Renal pelvis (tissue), 4 donors: ENCODE data around the gene NR6A1. TPM values are rescaled to one million over a fixed set of nuclear protein-coding genes. Genes with fewer than 3 reads are reported as not detected.

Source experiments
- DNase-seq: peaks from one replicate; pipeline ENCODE4 v3.0.0-alpha.2; 2013
- polyA plus RNA-seq, 3 donors: library from polyadenylated mRNA; unstranded; fragments of 120-200 nt; gene quantifications; one replicate each; pipeline ENCODE4 v1.2.1, GENCODE V29; 2013; ENCODE audit not compliant: insufficient read length in 3 of 3

NR6A1 gene
- polyA plus RNA-seq, 3 donors: 1.0 to 1.9 (median 1.6) TPM

DNA sequence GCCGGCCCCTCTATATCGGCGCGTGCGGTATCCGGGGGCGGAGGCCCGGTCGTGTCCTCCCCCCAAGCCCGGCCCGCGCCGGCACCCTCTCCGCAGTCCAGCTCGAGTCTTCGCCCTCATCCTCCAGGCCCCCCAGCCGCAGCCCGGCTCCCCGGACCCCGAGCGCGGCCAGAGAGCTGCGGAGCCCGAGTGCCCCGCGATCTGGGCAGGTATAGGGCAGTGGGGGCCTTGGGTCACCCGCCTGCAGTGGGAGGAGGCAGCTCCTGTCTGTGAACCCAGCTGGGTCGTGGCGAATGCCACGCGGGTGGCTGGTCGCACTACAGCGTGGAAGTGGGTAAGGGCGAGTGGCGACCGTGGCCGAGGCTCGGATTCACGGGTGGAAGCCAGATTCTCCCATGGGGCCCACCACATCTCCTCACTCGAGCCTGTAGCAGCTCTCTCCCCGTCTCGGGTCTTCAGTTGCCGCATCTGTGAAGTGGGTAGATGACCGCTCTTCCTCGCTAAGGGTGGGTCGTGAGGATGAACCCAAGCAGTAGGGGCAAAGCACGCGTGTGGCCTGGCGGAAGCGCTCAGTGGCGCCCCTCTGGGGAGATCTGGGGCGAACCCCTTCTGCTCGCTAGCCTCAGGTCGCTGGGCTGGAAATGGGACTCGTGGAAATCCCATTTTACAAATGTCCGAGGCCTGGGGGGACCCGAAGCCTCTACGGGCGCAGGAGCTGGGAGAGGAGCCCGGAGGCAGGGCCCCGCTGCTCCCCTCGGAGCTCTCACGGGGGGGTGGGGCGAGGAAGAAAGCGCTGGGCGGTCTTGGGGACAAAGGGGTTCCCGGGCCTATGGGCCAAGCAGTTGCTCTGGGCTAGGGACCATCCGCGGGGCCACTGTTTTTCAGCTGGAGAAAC, 265.9 kb downstream of the NR6A1 start:
- no peak for DNase-seq

DNA sequence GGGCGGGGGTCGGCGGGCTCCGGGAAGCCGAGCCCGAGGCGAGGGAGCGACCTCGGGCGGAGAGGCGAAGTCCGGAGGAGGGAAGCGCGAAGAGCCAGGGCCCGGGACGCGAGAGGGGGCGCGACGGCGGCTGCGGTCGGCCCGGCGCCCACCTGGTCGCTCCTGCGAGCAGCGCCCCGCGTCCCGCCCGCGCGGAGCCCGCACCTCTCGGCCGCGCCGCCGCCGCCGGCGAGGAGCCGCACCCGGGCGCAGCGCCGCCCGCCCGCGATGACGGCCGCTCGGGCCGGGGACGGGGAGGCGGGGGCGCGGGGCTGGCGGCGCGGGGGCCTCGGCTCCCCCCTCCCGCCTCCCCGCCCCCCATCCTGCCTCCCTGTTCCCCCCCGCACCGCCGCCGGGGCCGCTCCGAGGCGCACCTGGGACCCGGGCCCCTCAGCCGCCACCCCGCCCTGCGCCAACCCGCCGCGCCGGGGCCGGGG, 266.5 kb downstream of the NR6A1 start:
- DNase-seq: no peak

DNA sequence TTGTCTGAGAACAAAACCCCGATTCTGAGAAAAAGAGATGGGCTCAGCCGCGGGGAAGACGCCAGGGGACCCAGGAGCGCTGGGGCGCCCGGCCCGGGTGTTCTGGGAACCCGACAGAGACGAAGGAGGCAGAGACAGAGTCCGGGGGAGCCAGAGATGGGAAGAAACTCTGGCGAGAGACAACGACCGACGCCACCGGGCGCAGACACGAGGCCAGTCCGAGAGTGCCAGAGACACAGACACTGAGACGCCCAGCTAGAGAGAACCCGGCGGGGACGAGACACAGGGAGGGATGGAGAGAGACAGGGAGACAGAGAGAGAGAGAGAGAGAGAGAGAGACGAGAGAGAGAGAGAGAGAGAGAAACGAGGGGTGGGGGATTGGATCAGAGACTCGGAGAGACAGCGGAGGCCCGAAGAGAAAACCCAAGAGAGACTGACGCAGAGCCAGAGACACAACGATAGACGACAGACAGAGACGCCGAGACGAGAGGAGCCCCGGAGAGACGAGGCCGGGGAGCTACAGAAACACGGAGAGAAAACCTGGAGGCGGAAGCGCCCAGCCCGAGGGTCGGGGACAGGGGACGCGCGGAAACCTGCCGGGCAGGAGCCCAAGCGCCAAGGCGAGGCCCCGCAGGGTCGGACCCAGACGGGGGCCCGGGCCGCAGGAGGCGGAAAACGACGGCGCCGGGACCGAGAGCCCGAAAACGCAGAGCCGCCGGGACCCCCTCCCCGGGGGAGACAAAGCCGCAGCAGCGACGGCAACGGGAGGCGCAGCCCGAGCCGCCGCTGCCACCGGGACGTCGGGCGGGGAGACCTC, 267.2 kb downstream of the NR6A1 start:
- no peak for DNase-seq

GRCh38 chr9:124502711-124503702, 268.1 kb downstream of the NR6A1 start:
- no peak for DNase-seq

DNA sequence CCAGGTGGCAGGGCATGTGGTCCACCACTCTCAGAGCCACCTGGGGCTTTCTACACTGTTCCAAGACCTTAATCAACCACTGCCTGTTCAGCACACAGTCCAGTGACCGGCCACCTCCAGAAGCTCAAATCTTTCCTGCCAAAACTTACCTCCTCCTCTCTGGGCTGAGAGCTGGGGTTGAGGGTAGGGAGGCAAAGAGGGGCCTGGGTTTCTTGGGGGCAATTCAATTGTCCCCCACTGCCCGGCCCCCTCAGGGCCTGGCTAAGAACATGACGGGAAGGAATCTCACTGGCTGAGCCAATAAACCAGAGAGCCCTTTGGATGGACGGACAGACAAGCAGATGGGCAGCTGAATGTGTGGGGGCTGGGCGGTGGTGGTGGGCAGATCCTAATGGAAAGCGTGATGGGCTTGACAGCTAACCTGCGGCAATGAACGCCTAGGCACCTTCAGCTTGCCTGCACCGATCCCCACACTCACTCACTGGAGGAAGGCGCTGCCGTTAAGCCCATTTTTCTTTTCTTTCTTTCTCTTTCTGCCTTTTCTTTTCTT, 269.3 kb downstream of the NR6A1 start:
- no peak for DNase-seq

DNA sequence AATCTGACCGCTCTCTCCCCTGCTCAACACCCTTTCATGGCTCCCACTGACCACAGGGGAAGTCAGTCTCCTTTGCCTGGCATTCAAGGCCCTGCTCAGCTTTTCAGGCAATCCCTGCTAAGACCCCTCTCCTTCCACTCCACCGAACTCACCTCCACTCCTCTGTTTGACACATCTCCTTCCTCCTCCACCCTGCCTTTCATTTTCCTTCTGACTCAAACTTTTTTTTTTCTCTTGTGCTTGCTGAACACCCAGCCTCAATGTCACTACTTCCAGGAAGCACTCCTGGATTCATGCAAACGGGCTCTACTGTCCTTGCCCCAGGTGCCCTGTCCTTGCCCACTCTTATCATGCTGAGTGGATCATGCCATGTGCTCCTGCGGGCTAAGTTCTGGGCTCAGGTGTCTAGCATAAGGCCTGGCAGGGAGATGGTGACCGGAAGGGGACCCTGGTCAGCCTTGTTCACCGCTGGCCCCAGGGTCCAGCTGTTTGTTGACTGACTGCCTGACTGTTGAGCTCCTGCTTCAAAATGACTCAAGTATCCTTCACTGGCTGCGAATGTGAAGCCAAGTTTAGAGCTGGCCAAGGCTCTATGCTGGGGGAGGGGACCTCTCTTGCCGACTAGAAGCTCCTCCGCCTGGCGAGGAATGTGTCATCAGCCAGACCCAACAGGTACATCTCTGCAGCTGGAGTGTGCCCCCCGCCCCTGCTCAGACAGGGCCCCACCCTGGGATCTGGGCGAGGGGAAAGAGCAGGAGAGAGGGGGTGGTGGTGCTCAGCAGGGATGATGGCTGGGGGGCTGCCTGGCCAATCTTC, 270.1 kb downstream of the NR6A1 start:
- DNase-seq: no peak

- DNase-seq: no peak
These were observed 270.9 kb downstream of the NR6A1 start for GRCh38 chr9:124500028-124500795.

- no peak for DNase-seq
These were observed 271.9 kb downstream of the NR6A1 start for GRCh38 chr9:124499216-124499615.

DNA sequence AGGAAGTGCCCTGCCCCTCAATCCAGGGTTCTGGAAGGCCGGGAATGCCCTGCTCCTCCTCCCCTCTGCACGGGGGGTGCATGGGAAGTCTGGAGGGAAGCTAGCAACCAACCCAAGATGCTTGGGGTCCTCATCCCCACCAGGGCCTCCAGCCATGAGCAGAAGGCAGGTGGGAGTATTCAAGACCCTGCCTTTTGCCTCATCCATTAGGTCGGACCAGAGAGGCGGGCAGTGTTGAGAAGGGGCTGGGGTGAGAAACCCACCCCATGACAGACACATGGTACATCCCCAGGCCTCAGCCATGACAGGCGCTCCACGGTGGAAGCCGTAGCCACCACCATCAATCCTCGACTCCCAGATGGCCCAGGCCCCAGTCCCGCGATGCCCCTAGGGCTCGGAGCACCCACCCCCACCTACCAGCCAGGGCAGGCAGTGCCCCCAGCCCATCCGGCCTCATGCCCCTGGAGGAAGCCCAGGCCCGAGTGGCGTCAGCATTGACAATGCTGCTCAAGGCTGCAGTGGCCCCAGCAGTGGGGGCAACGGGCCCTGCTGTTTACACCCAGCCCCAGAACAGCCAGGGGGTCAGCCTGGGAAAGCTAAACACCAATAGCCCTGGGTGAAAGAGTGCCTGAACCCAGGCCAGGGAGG, 272.5 kb downstream of the NR6A1 start:
- DNase-seq: no peak

DNA sequence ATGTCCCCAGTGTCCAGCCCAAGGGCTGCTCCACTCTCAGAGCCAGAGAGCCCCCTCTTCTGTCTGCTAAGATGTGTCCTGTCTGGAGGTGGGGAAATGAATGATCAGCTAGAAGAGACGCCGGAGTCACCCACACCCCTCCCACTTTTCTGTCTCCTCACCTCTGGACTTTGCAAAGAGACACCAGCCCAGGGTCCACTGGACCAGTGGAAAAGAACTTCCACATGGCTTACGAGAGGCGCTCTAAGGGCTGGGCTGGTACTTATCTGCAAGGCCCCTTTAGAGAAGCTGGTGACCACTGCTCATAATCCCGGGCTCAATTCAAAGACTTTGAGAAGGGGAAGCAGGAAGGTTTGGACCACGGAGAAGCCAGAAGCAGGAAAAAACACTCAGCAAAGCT, 273.1 kb downstream of the NR6A1 start:
- no peak for DNase-seq

DNA sequence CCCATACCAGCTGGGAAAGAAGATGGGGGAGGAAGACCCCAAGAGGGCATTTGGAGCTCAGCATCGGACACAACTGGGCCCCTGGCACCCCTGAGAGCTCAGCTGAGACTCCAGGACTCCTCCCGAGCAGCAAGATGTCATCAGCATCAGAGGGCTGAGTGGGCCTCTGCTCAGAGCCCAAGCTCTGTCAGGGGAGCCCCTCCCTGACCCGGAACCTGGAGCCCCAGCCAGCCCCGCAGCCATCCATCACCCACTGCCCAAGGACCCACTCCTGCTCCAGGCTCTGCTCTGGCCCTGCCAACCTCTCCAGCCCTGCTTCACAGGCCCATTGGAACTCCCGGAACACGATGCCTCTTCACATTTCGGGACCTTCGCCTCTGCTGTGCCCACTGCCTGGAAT, 273.7 kb downstream of the NR6A1 start:
- DNase-seq: no peak

DNA sequence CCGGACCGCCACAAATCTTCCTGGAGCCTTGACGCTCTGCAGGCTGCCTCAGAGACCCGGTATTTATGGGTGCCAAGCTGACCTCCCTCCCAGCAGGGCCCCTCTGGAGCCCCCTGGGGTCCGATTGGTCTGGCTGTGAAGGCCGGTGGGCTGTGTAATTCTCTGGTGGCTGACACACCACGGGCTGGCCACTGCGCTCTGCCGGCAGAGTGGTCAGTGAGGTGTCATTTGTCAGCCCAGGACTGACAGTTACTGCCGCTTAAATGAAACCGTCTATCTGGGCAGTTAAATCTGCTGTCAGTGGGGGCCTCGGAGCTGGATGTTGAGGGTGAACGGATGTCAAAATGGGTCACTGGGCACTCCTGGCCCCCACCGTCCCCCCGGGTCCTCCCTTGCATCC, 274.6 kb downstream of the NR6A1 start:
- peak; percentile 74 for DNase-seq

DNA sequence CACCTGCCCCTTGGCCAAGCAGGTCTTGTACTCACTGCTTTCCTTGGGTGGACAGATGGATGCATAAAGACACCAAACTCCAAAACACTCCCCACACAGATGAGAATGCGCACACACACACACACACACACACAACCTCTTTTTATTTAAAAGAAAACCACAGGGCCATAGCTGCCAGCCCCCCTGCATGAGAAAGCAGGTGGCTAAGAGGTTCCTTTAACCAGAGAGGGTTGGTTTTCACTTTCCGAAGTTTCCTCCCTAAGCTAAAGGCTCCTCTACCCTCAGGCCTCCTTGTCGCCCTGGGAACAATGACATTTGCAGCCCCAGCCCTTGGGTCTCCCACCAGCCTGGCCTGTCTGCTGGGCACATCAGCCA, 275.0 kb downstream of the NR6A1 start:
- no peak for DNase-seq

DNA sequence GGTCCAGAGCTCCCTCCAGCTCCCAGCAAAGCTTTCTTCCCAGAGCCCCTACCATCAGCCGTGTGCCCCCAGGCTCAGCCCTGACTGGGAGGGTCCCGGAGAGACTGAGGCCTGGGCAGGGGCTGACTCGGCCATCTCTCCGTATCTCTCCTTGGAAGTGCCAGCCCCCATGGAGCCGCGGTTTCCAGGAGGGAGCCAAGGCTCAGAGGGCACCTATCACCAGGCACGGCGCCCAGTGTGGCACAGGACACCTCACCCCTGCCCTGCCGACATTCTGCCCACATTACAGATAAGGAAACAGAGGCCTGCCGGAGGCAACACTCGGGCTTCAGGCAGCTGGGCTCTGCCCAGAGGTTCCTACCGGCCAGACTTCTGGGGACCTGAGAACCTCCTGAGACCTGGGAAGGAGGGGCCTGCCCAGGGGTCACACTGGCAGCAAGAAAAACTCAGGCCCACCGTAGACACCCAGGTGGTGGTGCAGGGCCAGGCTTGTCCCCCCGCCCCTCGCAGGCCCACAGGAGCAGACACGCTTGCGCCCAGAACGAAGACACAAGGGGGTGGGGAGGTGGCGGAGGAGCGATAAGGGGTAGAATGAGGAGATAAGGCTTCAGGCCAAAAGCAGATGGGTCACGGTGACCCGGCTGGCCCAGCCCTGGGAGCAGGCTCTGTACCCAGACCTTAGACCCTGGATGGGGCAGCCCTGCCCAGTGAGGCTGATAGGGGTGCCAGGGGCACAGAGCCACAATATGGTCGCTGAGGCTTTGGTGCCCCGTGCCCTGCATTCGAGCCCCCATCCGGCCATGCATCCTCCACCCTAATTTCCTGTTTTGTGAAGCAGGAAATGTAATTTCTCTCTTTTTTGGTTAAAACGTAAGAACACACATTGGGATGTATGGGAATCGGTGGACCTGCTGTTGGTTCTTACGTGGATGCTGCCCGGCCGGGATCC, 275.7 kb downstream of the NR6A1 start:
- no peak for DNase-seq

GRCh38 chr9:124493794-124494479, 277.2 kb downstream of the NR6A1 start:
- DNase-seq: no peak

- no peak for DNase-seq
These were observed 277.9 kb downstream of the NR6A1 start for GRCh38 chr9:124493218-124493617.

DNA sequence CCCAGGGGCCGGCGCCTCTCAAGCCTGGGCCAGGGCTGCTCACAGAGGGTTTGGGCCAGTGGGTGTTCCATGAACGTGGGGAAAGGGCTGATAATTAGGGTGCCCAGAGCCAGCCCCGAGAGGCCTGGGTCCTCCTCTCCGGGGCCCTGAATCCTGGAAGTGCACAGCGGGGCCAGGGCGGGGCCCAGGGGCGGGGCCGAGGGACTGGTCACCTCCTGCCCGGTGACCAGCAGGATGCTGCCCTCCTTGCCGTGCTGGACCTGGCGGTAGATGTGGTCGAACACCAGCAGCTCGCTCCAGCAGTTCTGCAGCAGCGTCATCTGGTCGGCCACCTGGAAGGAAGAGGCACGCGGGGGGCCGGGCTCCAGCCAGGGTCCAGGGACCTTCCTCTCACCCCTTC, 278.3 kb downstream of the NR6A1 start:
- DNase-seq: no peak
